Smooth muscle cell (in vitro differentiated cells): ENCODE results near the gene SPRR1A. TPM values are rescaled to one million over a fixed set of nuclear protein-coding genes. Genes with fewer than 3 reads are reported as not detected.

Experiments
- DNase-seq: peaks from one replicate; lab custom pipeline; 2025; ENCODE audit not compliant: unreplicated experiment; lab: John Stamatoyannopoulos, UW
- H2AFZ ChIP-seq: fragments of 200-600 bp; sonication (generic); 2 replicates; pipeline ENCODE4 v1.6.0; 2016; ENCODE audit warnings: antibody characterized with exemption, low read depth, mild to moderate bottlenecking
- H3F3A ChIP-seq: fragments of 200-600 bp; sonication (generic); 2 replicates; pipeline ENCODE4 v1.6.0; 2017; ENCODE audit warnings: antibody characterized with exemption, low read depth
- H3K27ac ChIP-seq: fragments of 200-600 bp; sonication (generic); 2 replicates; pipeline ENCODE4 v1.5.1; 2016; ENCODE audit warnings: low read depth, mild to moderate bottlenecking
- H3K27me3 ChIP-seq: fragments of 200-600 bp; sonication (generic); 2 replicates; pipeline ENCODE4 v1.6.1; 2016; ENCODE audit warnings: low read depth, mild to moderate bottlenecking
- H3K36me3 ChIP-seq: fragments of 200-600 bp; sonication (generic); 2 replicates; pipeline ENCODE4 v1.5.1; 2016; ENCODE audit warnings: low read depth
- H3K4me1 ChIP-seq: fragments of 200-600 bp; sonication (generic); 2 replicates; pipeline ENCODE4 v1.5.1; 2016; ENCODE audit warnings: low read depth
- H3K4me2 ChIP-seq: fragments of 200-600 bp; sonication (generic); 2 replicates; pipeline ENCODE4 v1.6.0; 2016; ENCODE audit warnings: mild to moderate bottlenecking
- H3K4me3 ChIP-seq: fragments of 200-600 bp; sonication (generic); 2 replicates; pipeline ENCODE4 v1.5.1; 2016; ENCODE audit warnings: mild to moderate bottlenecking
- H3K79me2 ChIP-seq: fragments of 200-600 bp; sonication (generic); 2 replicates; pipeline ENCODE4 v1.6.0; 2016; ENCODE audit warnings: low read depth, mild to moderate bottlenecking
- H3K9ac ChIP-seq: fragments of 200-600 bp; sonication (generic); 2 replicates; pipeline ENCODE4 v1.6.0; 2016; ENCODE audit warnings: low read depth
- H3K9me3 ChIP-seq: fragments of 200-600 bp; sonication (generic); replicated peaks from 2 replicates; pipeline ENCODE4 v1.5.1; 2016; ENCODE audit warnings: low read depth
- H4K20me1 ChIP-seq: fragments of 200-600 bp; sonication (generic); 2 replicates; pipeline ENCODE4 v1.6.0; 2016; ENCODE audit warnings: low read depth
- CTCF ChIP-seq: fragments of 200-600 bp; sonication (generic); IDR thresholded peaks from 2 replicates; pipeline ENCODE4 v1.5.1; 2017; ENCODE audit warnings: borderline replicate concordance, mild to moderate bottlenecking, antibody characterized with exemption; ENCODE audit not compliant: insufficient read depth, poor library complexity, severe bottlenecking
- WGBS: methylation state at CpG from one replicate; pipeline ENCODE4 v1.1.7; 2016; ENCODE audit warnings: low lambda C conversion rate; 5-methylcytosine and 5-hydroxymethylcytosine counted together
- polyA plus RNA-seq: library from polyadenylated mRNA; unstranded; fragments of >200 nt; fragmentation: Nextera tagmentation; extraction: Ambion mirVana; gene quantifications from 2 replicates; pipeline ENCODE4 v1.2.1, GENCODE V29; 2016
- total RNA-seq: library from RNA; depleted of rRNA; stranded (reverse); fragments of >200 nt; gene quantifications from 2 replicates; pipeline ENCODE4 v1.2.3, GENCODE V29; 2014

The SPRR1A gene
- total and polyA plus RNA-seq, 2 experiments from 2014 or later: 18.0 TPM; not detected in 1

- Histone ChIP-seq H3F3A (no peaks in the 10 kb centered on the region), H3K27me3 (no peaks in the 10 kb centered on the region), H3K9me3 (no peaks in the 10 kb centered on the region), H3K4me2 (no peak overlapping the region), H3K4me3 (no peak overlapping the region), H3K27ac (no peak overlapping the region), H3K79me2 (no peaks in the 10 kb centered on the region), H3K36me3 (no peaks in the 10 kb centered on the region), H3K9ac (no peak overlapping the region), H4K20me1 (no peaks in the 10 kb centered on the region), H2AFZ (no peak overlapping the region), H3K4me1 (no peaks in the 10 kb centered on the region)
- no peak for TF ChIP-seq CTCF
- DNase-seq: no peak
- 66% methylated on average over 2 of the region's 2 CpGs for WGBS
These were observed 2.7 kb downstream of the SPRR1A start for GRCh38 chr1:152986578-152986977.

GRCh38 chr1:152993186-152993585 is 9.3 kb downstream of the SPRR1A start:
- no peaks in the 10 kb centered on the region for H3F3A ChIP-seq
- no peaks in the 10 kb centered on the region for H3K27me3 ChIP-seq
- H3K4me3 ChIP-seq: no peak overlapping the region
- no peak overlapping the region for H3K4me2 ChIP-seq
- H3K9ac ChIP-seq: no peak overlapping the region
- H3K9me3 ChIP-seq: no peaks in the 10 kb centered on the region
- no peaks in the 10 kb centered on the region for H3K36me3 ChIP-seq
- WGBS: 71% methylated on average over 6 of the region's 6 CpGs
- no peak for DNase-seq
- no peak overlapping the region for H3K27ac ChIP-seq
- H2AFZ ChIP-seq: no peak overlapping the region
- no peaks in the 10 kb centered on the region for H4K20me1 ChIP-seq
- TF ChIP-seq CTCF: no peak
- no peaks in the 10 kb centered on the region for H3K79me2 ChIP-seq
- H3K4me1 ChIP-seq: no peaks in the 10 kb centered on the region

- WGBS: 26% methylated on average over 1 of the region's 1 CpG
These were observed 12.0 kb downstream of the SPRR1A start for GRCh38 chr1:152995842-152996241.

More at GRCh38 chr1:152995842-152996241, 12.0 kb downstream of the SPRR1A start:
- H3K27me3 ChIP-seq: no peaks in the 10 kb centered on the region
- H2AFZ ChIP-seq: no peak overlapping the region
- H3K4me2 ChIP-seq: no peak overlapping the region
- no peak overlapping the region for H3K27ac ChIP-seq
- H3K36me3 ChIP-seq: no peaks in the 10 kb centered on the region
- H3K4me3 ChIP-seq: no peak overlapping the region
- no peak for DNase-seq
- no peaks in the 10 kb centered on the region for H3K9me3 ChIP-seq
- no peak for TF ChIP-seq CTCF
- no peaks in the 10 kb centered on the region for H4K20me1 ChIP-seq
- H3F3A ChIP-seq: no peaks in the 10 kb centered on the region
- no peak overlapping the region for H3K9ac ChIP-seq
- H3K79me2 ChIP-seq: no peaks in the 10 kb centered on the region
- H3K4me1 ChIP-seq: no peaks in the 10 kb centered on the region
